Measurements from ENCODE around the gene NXN. TPM values are rescaled to one million over a fixed set of nuclear protein-coding genes. Genes with fewer than 3 reads are reported as not detected.

Gene NXN
- polyA plus RNA-seq, 1 experiment: 118 TPM

DNA sequence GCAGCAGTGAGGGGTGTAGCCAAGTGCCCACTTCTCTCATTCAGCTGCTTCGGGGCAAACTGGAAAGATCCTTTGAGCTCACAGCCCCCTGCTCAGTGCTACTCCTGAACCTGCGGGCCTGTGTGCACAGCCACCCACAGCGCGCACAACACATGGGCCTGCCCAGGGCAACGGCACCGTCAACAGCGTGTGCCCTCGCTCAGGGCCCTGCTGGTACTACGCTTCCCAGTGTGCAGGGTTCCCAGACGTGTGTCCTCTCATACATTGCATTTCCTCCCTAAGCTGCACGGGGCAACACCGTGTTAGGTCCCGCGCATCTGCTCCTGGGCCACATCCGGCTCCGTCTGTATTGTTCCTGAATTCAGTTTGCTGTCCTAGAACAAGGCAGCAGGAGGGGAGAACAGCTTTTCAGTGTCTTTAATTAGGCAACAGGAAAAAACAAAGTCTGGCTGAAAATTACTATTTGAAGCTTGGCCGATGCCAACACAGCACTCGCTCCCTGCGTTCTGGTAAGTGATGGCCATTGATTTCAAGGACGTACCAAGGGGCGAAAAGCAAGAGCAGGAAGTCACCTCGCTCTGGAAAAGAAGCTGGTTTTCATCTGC is 182.2 kb downstream of the NXN start:
- CTCF ChIA-PET: interaction anchor here (1.2 kb wide), 1 partner anchor 184 kb away, joined by 3 read pairs; no protein-coding TSS in a partner anchor
- H3K27ac ChIP-seq (ENCODE audit: low read depth, low read length): no peak overlapping the region
- no peaks in the 10 kb centered on the region; the same call in 1 of the 2 replicates for H3K9me3 ChIP-seq (ENCODE audit: control insufficient read depth, insufficient read depth, low read length)
- H3K4me3 ChIP-seq (ENCODE audit: low read depth, low read length): no peak overlapping the region
- TF ChIP-seq, protein P1, sequence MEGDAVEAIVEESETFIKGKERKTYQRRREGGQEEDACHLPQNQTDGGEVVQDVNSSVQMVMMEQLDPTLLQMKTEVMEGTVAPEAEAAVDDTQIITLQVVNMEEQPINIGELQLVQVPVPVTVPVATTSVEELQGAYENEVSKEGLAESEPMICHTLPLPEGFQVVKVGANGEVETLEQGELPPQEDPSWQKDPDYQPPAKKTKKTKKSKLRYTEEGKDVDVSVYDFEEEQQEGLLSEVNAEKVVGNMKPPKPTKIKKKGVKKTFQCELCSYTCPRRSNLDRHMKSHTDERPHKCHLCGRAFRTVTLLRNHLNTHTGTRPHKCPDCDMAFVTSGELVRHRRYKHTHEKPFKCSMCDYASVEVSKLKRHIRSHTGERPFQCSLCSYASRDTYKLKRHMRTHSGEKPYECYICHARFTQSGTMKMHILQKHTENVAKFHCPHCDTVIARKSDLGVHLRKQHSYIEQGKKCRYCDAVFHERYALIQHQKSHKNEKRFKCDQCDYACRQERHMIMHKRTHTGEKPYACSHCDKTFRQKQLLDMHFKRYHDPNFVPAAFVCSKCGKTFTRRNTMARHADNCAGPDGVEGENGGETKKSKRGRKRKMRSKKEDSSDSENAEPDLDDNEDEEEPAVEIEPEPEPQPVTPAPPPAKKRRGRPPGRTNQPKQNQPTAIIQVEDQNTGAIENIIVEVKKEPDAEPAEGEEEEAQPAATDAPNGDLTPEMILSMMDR (IDR thresholded peaks at IDR 0.05; ENCODE audit: low read depth, low read length): no peak
- H3K27me3 ChIP-seq (ENCODE audit: control insufficient read depth, insufficient read depth, low read length): no peaks in the 10 kb centered on the region
- POLR2A ChIA-PET: no interaction called here
- DNase-seq (ENCODE audit: low read depth, low spot score): no peak

DNA sequence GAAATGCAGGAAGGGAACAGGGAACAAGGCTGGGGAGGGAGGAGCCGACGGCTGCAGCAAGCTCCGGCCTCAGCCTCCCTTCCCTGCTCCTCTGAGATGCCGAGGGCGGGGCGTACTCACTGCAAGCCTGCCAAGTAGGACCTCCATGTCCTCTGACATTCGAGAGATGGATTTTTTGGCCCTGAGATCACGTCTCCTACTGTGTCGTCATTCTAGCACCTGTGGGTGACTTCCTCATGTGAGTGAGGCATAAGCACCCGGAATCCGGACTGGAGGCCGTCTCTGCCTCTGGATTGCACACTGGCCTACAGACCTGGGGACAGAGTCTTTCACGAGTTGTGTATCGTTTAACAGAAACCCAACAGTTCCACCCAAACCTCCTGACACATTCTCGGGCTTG is 183.0 kb downstream of the NXN start:
- POLR2A ChIA-PET: no interaction called here
- TF ChIP-seq, protein P1 (IDR thresholded peaks at IDR 0.05; ENCODE audit: low read depth, low read length): no peak
- Histone ChIP-seq H3K27me3 (ENCODE audit: control insufficient read depth, insufficient read depth, low read length) (no peaks in the 10 kb centered on the region), H3K27ac (ENCODE audit: low read depth, low read length) (no peak overlapping the region), H3K9me3 (ENCODE audit: control insufficient read depth, insufficient read depth, low read length) (no peaks in the 10 kb centered on the region; the same call in 1 of the 2 replicates), H3K4me3 (ENCODE audit: low read depth, low read length) (no peak overlapping the region)
- CTCF ChIA-PET: interaction anchor here (1.2 to 1.8 kb wide), 3 partner anchors 184 to 203 kb away, joined by 3 to 14 read pairs (median 6); no protein-coding TSS in a partner anchor
- DNase-seq (ENCODE audit: low read depth, low spot score): no peak

DNA sequence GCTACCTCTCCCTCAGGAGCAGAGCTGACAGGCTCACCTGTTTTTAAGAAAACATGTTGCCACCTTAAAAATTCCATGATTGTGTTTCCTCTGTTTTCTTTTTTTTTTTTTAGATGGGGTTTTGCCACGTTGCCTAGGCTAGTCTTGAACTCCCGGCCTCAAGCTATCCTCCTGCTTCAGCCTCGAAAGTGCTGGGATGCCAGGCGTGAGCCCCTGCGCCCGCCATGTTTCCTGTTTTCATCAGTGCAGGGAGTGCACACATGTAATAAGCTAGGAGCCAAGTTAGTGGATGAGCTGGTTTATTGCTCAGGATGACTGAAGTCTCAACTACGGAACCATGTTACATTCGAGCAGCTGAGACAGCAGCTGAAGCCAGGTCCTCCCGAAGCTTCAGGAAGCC is 183.9 kb downstream of the NXN start:
- no peak for DNase-seq (ENCODE audit: low read depth, low spot score)
- Histone ChIP-seq H3K27me3 (ENCODE audit: control insufficient read depth, insufficient read depth, low read length) (no peaks in the 10 kb centered on the region), H3K9me3 (ENCODE audit: control insufficient read depth, insufficient read depth, low read length) (no peaks in the 10 kb centered on the region; the same call in 1 of the 2 replicates), H3K4me3 (ENCODE audit: low read depth, low read length) (no peak overlapping the region), H3K27ac (ENCODE audit: low read depth, low read length) (peak overlapping the region; percentile 39)
- CTCF ChIA-PET: interaction anchor here (0.6 to 1.8 kb wide), 4 partner anchors 21 to 261 kb away, joined by 4 to 14 read pairs (median 6); no protein-coding TSS in a partner anchor
- TF ChIP-seq, protein P1 (IDR thresholded peaks at IDR 0.05; ENCODE audit: low read depth, low read length): no peak
- POLR2A ChIA-PET: interaction anchor here (0.9 to 1.1 kb wide), 2 partner anchors 185 to 201 kb away, joined by 3 read pairs; partner anchors contain the start of gene TIMM22

DNA sequence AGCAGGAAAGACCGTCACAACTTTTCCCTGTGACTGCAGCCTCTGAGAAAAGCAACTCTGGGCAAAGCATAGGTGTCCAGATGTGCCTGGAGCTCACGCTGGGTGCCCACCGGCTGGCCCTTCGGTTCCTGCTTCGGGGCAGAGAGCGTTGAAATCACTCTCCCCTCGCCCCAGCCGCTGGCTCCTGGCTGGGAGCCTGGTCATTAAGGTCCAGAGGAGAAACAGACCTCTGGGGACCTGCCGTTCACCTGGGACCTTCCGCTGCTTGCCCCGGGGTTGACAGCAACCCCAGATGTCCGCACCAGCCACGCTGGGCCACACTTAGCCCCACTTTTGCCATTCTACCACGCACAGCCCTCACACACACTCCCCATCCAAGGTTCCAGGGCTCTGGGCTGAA is 184.3 kb downstream of the NXN start:
- no peak for DNase-seq (ENCODE audit: low read depth, low spot score)
- peak overlapping the region; percentile 39 for H3K27ac ChIP-seq (ENCODE audit: low read depth, low read length)
- CTCF ChIA-PET: interaction anchor here (0.6 to 1.8 kb wide), 4 partner anchors 22 to 261 kb away, joined by 4 to 14 read pairs (median 6); no protein-coding TSS in a partner anchor
- POLR2A ChIA-PET: interaction anchor here (0.8 to 1.1 kb wide), 3 partner anchors 185 to 202 kb away, joined by 3 read pairs; partner anchors contain the start of genes NXN and TIMM22
- no peak overlapping the region for H3K4me3 ChIP-seq (ENCODE audit: low read depth, low read length)
- no peaks in the 10 kb centered on the region for H3K27me3 ChIP-seq (ENCODE audit: control insufficient read depth, insufficient read depth, low read length)
- no peaks in the 10 kb centered on the region; the same call in 1 of the 2 replicates for H3K9me3 ChIP-seq (ENCODE audit: control insufficient read depth, insufficient read depth, low read length)
- TF ChIP-seq, protein P1 (IDR thresholded peaks at IDR 0.05; ENCODE audit: low read depth, low read length): no peak

DNA sequence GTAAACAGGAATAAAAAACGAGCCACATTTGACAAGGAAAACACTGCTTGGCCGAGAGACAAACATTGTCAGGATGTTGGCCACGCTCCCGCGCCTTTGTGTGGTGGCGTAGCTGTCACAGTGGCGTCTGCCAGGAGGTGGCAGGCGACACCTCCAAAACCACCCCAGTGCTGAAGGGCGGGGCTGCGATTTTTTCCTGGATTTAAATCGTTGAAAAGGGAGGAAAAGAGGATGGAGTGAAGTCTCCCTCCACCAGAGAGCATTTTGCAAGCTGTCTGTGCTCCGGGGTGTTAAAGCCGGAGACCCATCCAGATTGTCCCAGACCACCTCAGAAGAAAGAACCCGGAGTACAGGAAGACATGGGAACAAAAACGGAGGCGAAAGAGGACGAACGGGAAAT is 184.7 kb downstream of the NXN start:
- H3K27ac ChIP-seq (ENCODE audit: low read depth, low read length): peak overlapping the region; percentile 39
- H3K4me3 ChIP-seq (ENCODE audit: low read depth, low read length): no peak overlapping the region
- ChIA-PET CTCF (interaction anchor here (1.5 to 1.8 kb wide), 3 partner anchors 186 to 261 kb away, joined by 5 to 14 read pairs (median 6); no protein-coding TSS in a partner anchor), POLR2A (interaction anchor here (0.8 to 1.2 kb wide), 4 partner anchors 185 to 202 kb away, joined by 3 read pairs; partner anchors contain the start of genes NXN and TIMM22)
- TF ChIP-seq, protein P1 (IDR thresholded peaks at IDR 0.05; ENCODE audit: low read depth, low read length): peak; percentile 56
- no peaks in the 10 kb centered on the region for H3K27me3 ChIP-seq (ENCODE audit: control insufficient read depth, insufficient read depth, low read length)
- peak; percentile 6 for DNase-seq (ENCODE audit: low read depth, low spot score)
- H3K9me3 ChIP-seq (ENCODE audit: control insufficient read depth, insufficient read depth, low read length): no peaks in the 10 kb centered on the region; the same call in 1 of the 2 replicates
